Tibial nerve (tissue), 3 donors: ENCODE results near the gene PLCH2.

Source experiments
- CTCF ChIP-seq, 5 experiments: fragments of 200-600 bp in 3 of 5; fragments of 450-650 bp in 2 of 5; sonication (generic) in 3 of 5; IDR thresholded peaks; one replicate each; pipeline ENCODE4 v1.5.1; 2016 to 2019; ENCODE audit warnings: antibody characterized with exemption in 5 of 5, mild to moderate bottlenecking in 3 of 5, moderate library complexity in 2 of 5
- POLR2A ChIP-seq, 2 donors: fragments of 450-650 bp; IDR thresholded peaks; one replicate each; pipeline ENCODE4 v1.6.1; 2017; ENCODE audit warnings: antibody characterized with exemption in 2 of 2, mild to moderate bottlenecking in 2 of 2, moderate library complexity in 2 of 2

GRCh38 chr1:2438641-2439040 lies 37.4 kb upstream of the PLCH2 start:
- no peak for TF ChIP-seq POLR2A (IDR thresholded peaks at IDR 0.05)
- TF ChIP-seq CTCF (IDR thresholded peaks at IDR 0.05) = no peak
